K562 (cell line): ENCODE measurements around the gene SYN1. TPM values are rescaled to one million over a fixed set of nuclear protein-coding genes. Genes with fewer than 3 reads are reported as not detected.

Source experiments
- ARHGAP35 ChIP-seq: fragments of 450-650 bp; IDR thresholded peaks from 2 replicates; pipeline ENCODE4 v1.6.1; 2018; ENCODE audit not compliant: partially characterized antibody
- CBFA2T3 ChIP-seq: fragments of 450-650 bp; IDR thresholded peaks from 2 replicates; pipeline ENCODE4 v1.6.1; 2017
- CEBPB ChIP-seq: fragments of 450-650 bp; IDR thresholded peaks from 2 replicates; pipeline ENCODE4 v1.6.1; 2016; ENCODE audit warnings: missing genetic modification characterization, missing compliant biosample characterization
- ELF4 ChIP-seq: fragments of 450-650 bp; formaldehyde crosslinking; IDR thresholded peaks from 2 replicates; pipeline ENCODE4 v1.4.0; 2022; ENCODE audit warnings: missing genetic modification characterization
- FOXJ2 ChIP-seq: fragments of 200-800 bp; sonication (Bioruptor generic); IDR thresholded peaks from 2 replicates; pipeline ENCODE4 v1.6.1; 2016; ENCODE audit warnings: missing genetic modification characterization, missing compliant biosample characterization
- MYBL2 ChIP-seq, 2 experiments: fragments of 450-650 bp in 1 of 2; sonication (generic) in 1 of 2; formaldehyde crosslinking in 1 of 2; IDR thresholded peaks; 2 replicates each; pipeline versions ENCODE4 v1.6.1 to v1.8.1; 2017 to 2022; ENCODE audit warnings: borderline replicate concordance in 1 of 2, inconsistent platforms in 1 of 2, low read depth in 1 of 2, mild to moderate bottlenecking in 1 of 2, missing genetic modification reagents in 1 of 2, moderate library complexity in 1 of 2
- POLR2A ChIP-seq: fragments of 450-650 bp; conservative IDR thresholded peaks from 2 replicates; pipeline ENCODE4 v1.6.1; 2016
- POLR3A ChIP-seq: IDR thresholded peaks from 2 replicates; pipeline ENCODE4 v1.6.1; 2011; ENCODE audit warnings: borderline replicate concordance, mild to moderate bottlenecking, moderate library complexity; ENCODE audit not compliant: insufficient read length, insufficient read depth; ENCODE audit errors: extremely low read depth
- SMARCA5 ChIP-seq: fragments of 450-650 bp; IDR thresholded peaks from 2 replicates; pipeline ENCODE4 v1.6.1; 2016
- SPI1 ChIP-seq: IDR thresholded peaks from 2 replicates; pipeline ENCODE4 v1.6.1; 2011; ENCODE audit warnings: low read depth, low read length, control low read depth, borderline replicate concordance
- TEAD2 ChIP-seq: fragments of 450-650 bp; IDR thresholded peaks from 2 replicates; pipeline ENCODE4 v1.6.1; 2016; ENCODE audit warnings: missing genetic modification characterization, control low read depth, missing compliant biosample characterization
- ZKSCAN3 ChIP-seq: fragments of 250-450 bp; sonication (Bioruptor Pico); IDR thresholded peaks from 2 replicates; pipeline ENCODE4 v1.4.0; 2020
- ZNF764 ChIP-seq: fragments of 250-450 bp; sonication (Bioruptor Pico); IDR thresholded peaks from 2 replicates; pipeline ENCODE4 v1.4.0; 2020; ENCODE audit warnings: low read depth, mild to moderate bottlenecking, moderate library complexity
- ZSCAN29 ChIP-seq: fragments of 450-650 bp; IDR thresholded peaks from 2 replicates; pipeline ENCODE4 v1.6.1; 2017
- polyA plus RNA-seq, 8 experiments: library from polyadenylated mRNA; depleted of rRNA in 4 of 8; stranded (reverse) in 5 of 8; unstranded in 3 of 8; fragments of >200 nt; fragmentation: Nextera tagmentation in 2 of 8; fragmentation: Illumina TruSeq in 1 of 8; extraction: Ambion mirVana in 2 of 8; extraction: Trizol in 1 of 8; gene quantifications; 2 replicates each; pipeline versions ENCODE4 v1.2.1 to v1.2.3, GENCODE V29; 2011 to 2014; ENCODE audit warnings: inconsistent platforms in 1 of 8, missing spikeins in 1 of 8
- total RNA-seq, 7 experiments: library from RNA; depleted of rRNA in 6 of 7; stranded (reverse); fragments of >200 nt in 6 of 7; fragmentation: Illumina TruSeq in 2 of 7; extraction: Trizol in 2 of 7; gene quantifications; 2 replicates each; pipeline versions ENCODE4 v1.2.1 to v1.2.3, GENCODE V29; 2011 to 2021; ENCODE audit warnings: low replicate concordance in 1 of 7
- TF ChIP-seq, protein P1 (sequence below): fragments of 450-650 bp; IDR thresholded peaks from 2 replicates; pipeline ENCODE4 v1.6.1; 2016; ENCODE audit warnings: missing biosample characterization, missing genetic modification characterization
- TF ChIP-seq, protein P2 (sequence below): fragments of 250-450 bp; sonication (Bioruptor Pico); IDR thresholded peaks from 2 replicates; pipeline ENCODE4 v1.4.0; 2020; ENCODE audit warnings: borderline replicate concordance
- TF ChIP-seq, protein P3 (sequence below): fragments of 450-650 bp; formaldehyde crosslinking; IDR thresholded peaks from 2 replicates; pipeline ENCODE4 v1.4.0; 2022; ENCODE audit warnings: missing genetic modification characterization
- TF ChIP-seq, protein P4 (sequence below), 2 experiments: fragments of 450-650 bp in 1 of 2; sonication (generic) in 1 of 2; formaldehyde crosslinking in 1 of 2; IDR thresholded peaks in 1 of 2; conservative IDR thresholded peaks in 1 of 2; 2 replicates each; pipeline versions ENCODE4 v1.6.1 to v1.8.1; 2016 to 2023; ENCODE audit warnings: mild to moderate bottlenecking in 2 of 2, moderate library complexity in 2 of 2, inconsistent platforms in 1 of 2, missing genetic modification reagents in 1 of 2
- TF ChIP-seq, protein P5 (sequence below): sonication (generic); formaldehyde crosslinking; IDR thresholded peaks from 2 replicates; pipeline ENCODE4 v1.8.0; 2022; ENCODE audit warnings: mild to moderate bottlenecking, missing genetic modification reagents
- TF ChIP-seq, protein P6 (sequence below): fragments of 250-450 bp; sonication (Bioruptor Pico); IDR thresholded peaks from 2 replicates; pipeline ENCODE4 v1.5.0; 2021; ENCODE audit warnings: mild to moderate bottlenecking, borderline replicate concordance

SYN1 gene
- total and polyA plus RNA-seq, 9 of the 15 experiments (the other 6 are each of a cell fraction or from before 2014, with no cell fraction given), result 0.01 to 0.28 (median 0.18) TPM; not detected in 2

DNA sequence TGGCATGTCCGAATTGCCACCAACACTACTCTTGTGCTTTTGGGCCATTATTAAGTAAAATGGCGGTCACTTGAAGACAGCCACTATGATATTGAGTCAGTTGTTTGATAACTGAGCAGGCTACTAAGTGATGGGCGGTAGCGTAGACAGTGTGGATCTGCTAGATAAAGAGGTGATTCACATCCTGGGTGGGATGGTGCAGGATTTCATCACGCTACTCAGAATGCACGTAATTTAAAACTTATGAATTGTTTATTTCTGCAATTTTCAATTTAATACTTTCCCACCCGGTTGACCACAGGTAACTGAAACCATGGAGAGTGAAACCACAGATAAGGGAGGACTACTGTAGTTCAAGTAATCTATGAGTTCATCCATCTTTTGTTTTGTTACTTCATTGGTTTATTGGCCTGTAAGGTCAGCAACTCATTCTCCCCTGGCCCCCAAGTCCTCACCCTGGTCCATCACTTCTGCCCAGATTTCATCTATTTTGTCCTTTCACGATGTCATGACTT lies 55.8 kb downstream of the SYN1 start (continued):
- TF ChIP-seq ZNF764 (CRISPR knock-in tag) (no peak), CBFA2T3 (peak; percentile 70), TEAD2 (no peak), FOXJ2 (tag) (no peak), MYBL2 (IDR thresholded peaks at IDR 0.05; ENCODE audit: low read depth) (no peak), MYBL2 (CRISPR knock-in tag; IDR thresholded peaks at IDR 0.05; ENCODE audit: borderline replicate concordance) (no peak), POLR3A (no peak), SMARCA5 (no peak), ELF4 (CRISPR knock-in tag) (no peak), ZKSCAN3 (no peak), ZSCAN29 (no peak), ARHGAP35 (no peak), POLR2A (no peak), CEBPB (tag) (peak; percentile 52), SPI1 (no peak)
- TF ChIP-seq, protein P1, sequence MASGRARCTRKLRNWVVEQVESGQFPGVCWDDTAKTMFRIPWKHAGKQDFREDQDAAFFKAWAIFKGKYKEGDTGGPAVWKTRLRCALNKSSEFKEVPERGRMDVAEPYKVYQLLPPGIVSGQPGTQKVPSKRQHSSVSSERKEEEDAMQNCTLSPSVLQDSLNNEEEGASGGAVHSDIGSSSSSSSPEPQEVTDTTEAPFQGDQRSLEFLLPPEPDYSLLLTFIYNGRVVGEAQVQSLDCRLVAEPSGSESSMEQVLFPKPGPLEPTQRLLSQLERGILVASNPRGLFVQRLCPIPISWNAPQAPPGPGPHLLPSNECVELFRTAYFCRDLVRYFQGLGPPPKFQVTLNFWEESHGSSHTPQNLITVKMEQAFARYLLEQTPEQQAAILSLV (tag), result peak; percentile 31; the same call in 1 of the 2 replicates
- TF ChIP-seq, protein P2, sequence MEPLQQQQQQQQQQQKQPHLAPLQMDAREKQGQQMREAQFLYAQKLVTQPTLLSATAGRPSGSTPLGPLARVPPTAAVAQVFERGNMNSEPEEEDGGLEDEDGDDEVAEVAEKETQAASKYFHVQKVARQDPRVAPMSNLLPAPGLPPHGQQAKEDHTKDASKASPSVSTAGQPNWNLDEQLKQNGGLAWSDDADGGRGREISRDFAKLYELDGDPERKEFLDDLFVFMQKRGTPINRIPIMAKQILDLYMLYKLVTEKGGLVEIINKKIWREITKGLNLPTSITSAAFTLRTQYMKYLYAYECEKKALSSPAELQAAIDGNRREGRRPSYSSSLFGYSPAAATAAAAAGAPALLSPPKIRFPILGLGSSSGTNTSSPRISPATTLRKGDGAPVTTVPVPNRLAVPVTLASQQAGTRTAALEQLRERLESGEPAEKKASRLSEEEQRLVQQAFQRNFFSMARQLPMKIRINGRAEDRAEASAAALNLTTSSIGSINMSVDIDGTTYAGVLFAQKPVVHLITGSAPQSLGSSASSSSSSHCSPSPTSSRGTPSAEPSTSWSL (CRISPR knock-in tag), result no peak
- TF ChIP-seq, protein P3, sequence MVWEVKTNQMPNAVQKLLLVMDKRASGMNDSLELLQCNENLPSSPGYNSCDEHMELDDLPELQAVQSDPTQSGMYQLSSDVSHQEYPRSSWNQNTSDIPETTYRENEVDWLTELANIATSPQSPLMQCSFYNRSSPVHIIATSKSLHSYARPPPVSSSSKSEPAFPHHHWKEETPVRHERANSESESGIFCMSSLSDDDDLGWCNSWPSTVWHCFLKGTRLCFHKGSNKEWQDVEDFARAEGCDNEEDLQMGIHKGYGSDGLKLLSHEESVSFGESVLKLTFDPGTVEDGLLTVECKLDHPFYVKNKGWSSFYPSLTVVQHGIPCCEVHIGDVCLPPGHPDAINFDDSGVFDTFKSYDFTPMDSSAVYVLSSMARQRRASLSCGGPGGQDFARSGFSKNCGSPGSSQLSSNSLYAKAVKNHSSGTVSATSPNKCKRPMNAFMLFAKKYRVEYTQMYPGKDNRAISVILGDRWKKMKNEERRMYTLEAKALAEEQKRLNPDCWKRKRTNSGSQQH (CRISPR knock-in tag), result no peak
- TF ChIP-seq, protein P4, sequence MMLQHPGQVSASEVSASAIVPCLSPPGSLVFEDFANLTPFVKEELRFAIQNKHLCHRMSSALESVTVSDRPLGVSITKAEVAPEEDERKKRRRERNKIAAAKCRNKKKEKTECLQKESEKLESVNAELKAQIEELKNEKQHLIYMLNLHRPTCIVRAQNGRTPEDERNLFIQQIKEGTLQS (IDR thresholded peaks at IDR 0.05), result peak; percentile 93
- TF ChIP-seq, protein P4 (CRISPR knock-in tag; conservative IDR thresholded peaks at IDR 0.05), result no peak
- TF ChIP-seq, protein P5, sequence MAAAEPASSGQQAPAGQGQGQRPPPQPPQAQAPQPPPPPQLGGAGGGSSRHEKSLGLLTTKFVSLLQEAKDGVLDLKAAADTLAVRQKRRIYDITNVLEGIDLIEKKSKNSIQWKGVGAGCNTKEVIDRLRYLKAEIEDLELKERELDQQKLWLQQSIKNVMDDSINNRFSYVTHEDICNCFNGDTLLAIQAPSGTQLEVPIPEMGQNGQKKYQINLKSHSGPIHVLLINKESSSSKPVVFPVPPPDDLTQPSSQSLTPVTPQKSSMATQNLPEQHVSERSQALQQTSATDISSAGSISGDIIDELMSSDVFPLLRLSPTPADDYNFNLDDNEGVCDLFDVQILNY, result no peak
- TF ChIP-seq, protein P6, sequence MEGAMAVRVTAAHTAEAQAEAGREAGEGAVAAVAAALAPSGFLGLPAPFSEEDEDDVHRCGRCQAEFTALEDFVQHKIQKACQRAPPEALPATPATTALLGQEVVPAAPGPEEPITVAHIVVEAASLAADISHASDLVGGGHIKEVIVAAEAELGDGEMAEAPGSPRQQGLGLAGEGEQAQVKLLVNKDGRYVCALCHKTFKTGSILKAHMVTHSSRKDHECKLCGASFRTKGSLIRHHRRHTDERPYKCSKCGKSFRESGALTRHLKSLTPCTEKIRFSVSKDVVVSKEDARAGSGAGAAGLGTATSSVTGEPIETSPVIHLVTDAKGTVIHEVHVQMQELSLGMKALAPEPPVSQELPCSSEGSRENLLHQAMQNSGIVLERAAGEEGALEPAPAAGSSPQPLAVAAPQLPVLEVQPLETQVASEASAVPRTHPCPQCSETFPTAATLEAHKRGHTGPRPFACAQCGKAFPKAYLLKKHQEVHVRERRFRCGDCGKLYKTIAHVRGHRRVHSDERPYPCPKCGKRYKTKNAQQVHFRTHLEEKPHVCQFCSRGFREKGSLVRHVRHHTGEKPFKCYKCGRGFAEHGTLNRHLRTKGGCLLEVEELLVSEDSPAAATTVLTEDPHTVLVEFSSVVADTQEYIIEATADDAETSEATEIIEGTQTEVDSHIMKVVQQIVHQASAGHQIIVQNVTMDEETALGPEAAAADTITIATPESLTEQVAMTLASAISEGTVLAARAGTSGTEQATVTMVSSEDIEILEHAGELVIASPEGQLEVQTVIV (CRISPR knock-in tag), result no peak
